Activated T-helper 9 cell treated with anti-CD3 and anti-CD28 coated beads, Interleukin-2, amount 50 U/mL, for 16 hours (primary cell): ENCODE measurements around the gene CNTN4.
"Not testable (repeated sequence)": the region's sequence is repeated elsewhere in the genome, so short reads cannot be mapped to it uniquely, and the experiment has no call there.

ENCODE experiments used
- DNase-seq: peaks from one replicate; pipeline ENCODE4 v3.0.0-alpha.2; 2020; ENCODE audit warnings: low read depth

The CNTN4 gene

GRCh38 chr3:2968475-2968874 is 869.8 kb downstream of the CNTN4 start:
- no peak for DNase-seq

- no peak for DNase-seq
Measured at GRCh38 chr3:2976212-2976611, 877.5 kb downstream of the CNTN4 start.

DNA sequence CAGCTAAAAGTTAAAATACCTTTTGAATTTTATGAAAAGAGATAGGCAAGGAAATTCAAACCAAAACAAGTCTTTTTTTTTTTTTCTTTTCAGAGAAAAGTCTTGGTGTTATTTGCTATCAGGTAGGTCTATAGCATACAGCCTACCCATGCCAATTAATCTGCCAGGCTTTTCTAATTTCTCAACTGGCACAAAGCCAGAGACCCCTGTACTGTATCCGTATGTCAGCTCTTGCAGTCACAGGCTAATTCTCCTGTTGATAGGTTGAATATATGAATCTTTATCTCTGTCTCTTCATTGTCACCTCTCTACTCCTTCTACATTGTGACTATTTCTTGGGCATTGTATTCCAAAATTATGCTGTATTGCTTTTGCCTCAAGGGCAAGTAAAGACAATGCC is 878.1 kb downstream of the CNTN4 start:
- DNase-seq = no peak

GRCh38 chr3:2978977-2979732 is 880.5 kb downstream of the CNTN4 start:
- DNase-seq = no peak

GRCh38 chr3:2984005-2984830 is 885.6 kb downstream of the CNTN4 start:
- DNase-seq = no peak

GRCh38 chr3:2984831-2985220 is 886.2 kb downstream of the CNTN4 start:
- no peak for DNase-seq

DNA sequence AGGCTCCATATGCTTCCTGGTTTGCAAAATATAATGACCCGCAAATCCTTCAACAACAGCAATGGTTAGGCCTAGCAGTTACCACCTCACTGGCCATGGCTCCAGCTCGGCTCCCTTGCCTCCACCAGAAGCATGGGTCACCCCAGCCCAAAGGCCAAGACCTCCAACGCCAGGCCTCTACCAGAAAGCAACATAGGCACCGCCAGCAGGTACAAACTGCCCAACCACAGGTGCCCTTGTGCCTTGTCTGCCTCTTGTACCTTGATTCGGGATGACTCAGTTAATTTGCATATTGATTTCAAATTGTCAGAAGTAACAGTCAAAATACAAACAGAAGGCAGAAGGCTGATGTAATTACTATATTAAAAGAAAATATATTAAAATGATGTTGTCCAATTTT is 886.8 kb downstream of the CNTN4 start:
- no peak for DNase-seq

DNA sequence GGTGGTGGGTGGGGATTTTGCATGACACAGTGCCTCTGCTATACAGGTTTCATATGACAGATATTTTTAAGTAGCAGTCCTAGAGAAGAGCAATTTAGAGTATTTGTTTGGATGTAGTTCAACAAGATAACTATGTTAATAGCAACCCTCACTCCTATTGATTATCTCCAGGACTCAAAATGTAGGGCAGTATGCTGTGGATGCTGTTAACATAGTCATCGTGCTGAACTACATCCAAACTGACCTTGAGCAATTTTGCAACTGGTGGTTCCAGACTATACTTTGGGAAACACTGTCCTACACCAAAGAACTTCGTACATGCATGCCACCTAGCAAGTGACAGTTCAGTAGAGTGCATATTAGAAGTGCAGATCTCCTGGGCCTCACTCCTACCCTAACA is 893.9 kb downstream of the CNTN4 start:
- no peak for DNase-seq

GRCh38 chr3:2993130-2993529 is 894.5 kb downstream of the CNTN4 start:
- DNase-seq = not testable (repeated sequence)

- DNase-seq = no peak
Measured at GRCh38 chr3:2993736-2994135, 895.1 kb downstream of the CNTN4 start.

GRCh38 chr3:2995195-2995594 is 896.5 kb downstream of the CNTN4 start:
- DNase-seq = no peak

DNA sequence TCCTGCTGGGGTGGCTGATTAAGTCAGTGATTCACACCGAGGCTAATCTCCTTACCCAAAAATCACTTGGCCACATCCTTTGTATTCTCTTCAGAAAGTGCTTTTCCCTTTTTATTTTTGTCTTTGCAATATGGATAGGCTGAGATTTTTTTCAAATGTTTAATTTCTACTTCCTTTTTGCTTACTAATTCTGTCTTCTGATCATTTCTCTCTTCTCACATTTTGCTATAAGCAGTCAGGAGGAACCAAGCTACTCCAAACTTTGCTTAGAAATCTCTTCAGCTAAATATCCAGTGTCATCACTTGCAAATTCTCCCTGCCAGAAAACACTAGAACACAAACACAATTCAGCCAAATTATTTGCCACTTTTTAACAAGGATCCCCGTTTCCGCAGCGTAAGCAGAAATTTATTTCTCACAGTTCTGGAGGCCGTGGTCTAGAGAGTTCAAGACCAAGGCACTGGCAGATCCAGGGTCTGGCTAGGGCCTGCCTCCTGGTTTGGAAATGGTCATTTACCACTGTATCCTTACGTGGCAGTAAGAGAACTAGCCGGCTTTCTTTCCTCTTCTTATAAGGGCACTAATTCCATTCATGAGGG is 906.6 kb downstream of the CNTN4 start:
- no peak for DNase-seq

DNA sequence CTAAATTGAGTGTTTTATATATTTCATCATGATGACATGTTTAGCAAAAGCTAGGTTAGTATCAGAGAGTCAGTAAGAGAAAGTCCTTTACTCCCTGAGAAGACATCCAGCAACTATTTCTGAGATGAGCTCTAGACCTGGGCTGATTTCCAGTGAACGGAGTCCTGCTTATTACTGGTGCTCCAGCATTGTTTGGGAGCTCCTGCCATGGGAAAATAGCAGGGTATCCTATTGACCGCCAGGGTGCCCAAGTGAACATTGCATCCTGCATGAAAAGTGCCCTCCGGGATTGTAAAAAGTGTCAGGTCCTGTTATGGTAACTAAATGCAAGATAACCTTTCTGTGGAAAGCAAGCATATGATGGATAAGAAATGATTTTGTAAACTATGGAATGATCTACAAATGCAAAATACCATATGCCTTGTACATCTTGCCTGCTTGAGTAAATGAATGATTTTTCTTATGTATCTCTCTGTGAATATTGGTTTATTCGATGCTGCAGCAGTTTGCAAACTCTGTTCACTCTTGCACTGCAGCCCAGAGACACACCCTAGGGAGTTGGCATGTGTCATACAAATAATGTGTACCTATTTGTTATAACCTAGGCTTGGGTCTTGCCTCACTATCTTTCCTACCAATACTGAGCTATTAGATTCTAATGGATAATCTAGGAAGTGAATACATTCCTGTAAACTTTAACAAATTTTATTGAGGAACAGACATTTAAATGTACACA is 914.8 kb downstream of the CNTN4 start:
- no peak for DNase-seq

DNA sequence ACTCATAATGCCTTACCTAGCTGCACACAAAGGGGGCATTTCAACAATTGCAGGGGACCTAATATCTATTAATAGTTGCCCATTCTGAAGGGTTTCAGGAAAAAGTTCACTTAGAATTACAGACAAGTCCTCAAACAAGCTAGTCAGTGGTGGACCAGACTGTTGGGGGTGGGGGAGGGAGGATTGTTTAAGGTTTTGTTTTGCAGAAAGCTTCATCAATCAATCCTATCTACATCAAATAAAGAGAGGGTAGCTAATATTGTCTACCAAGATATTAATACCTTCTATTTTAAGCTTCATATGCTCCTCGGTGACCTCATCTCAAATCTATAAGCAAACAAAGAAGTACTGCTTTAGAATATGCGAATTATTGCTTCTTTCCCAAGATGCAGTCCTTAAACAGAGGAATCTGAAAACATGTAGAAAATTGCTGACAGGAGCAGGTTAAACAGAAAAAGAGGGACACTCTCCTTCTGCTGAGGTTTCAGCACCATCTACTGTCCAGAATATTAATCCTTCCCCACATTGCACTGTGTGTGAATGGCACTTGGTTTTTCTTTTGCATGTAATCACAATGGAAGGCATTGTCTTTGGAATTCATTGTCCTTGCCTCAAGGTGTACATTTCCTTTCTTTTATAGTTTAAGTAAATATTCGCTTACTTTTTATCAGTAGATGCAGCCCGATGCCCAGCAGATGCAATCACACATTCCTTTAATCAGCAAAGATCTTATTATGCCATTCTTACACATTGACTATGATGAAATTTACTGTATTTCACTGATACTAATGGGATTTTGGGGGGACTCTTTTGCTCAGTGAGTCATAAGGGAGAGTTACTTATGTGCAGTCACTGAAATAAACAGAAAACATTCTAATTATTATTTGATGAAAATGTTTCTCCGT is 916.8 kb downstream of the CNTN4 start:
- no peak for DNase-seq

DNA sequence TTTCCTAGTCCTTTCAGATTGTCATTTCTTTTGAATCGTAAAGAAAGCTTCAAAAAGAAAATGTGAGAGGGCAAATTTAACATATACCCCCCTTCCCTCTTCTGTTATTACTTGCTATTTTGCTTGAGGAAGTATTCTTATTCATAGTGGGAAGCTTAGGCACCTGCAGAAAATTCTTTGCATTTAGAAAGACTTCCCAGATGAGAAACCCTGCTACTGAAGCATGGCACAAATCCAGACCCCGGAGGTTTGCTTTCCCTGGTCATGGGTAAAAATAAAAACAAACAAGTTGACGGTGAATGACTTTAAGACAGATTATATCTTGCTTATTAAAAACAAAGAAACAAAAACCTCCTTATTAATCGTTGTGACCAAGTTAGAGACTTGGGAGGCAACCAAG is 917.6 kb downstream of the CNTN4 start:
- no peak for DNase-seq

- no peak for DNase-seq
Measured at GRCh38 chr3:3020209-3020608, 921.5 kb downstream of the CNTN4 start.

DNA sequence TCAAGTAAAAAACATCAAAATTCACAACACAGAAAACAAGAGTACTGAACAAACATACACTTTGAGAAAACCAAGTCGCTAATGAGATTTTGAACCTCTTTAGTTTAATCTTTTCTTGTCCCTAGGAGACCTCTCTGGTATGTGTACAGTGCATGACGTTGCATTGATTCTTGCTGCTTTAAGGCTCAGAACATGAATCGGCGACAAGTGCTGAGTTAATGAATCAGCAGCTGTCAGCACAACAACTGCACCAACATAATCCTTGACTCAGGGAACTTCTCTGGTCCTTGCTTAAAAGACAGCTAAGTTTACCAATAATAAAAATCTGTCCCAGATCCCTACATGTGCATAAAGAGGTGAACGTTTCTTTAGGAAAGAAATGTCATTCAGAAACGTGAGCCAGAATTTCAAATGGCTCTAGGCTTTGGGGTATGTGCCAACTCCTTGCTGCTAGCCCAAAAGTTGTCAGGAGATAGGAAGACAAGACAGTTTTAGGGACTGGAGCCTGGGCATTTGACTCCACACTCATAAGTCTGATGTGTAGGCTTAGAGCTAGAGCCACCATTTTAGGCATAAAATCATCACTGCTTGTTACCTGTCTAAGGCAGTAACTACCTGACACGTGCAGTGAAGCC is 924.6 kb downstream of the CNTN4 start:
- no peak for DNase-seq

- DNase-seq = no peak
Measured at GRCh38 chr3:3027976-3028567, 929.4 kb downstream of the CNTN4 start.

DNA sequence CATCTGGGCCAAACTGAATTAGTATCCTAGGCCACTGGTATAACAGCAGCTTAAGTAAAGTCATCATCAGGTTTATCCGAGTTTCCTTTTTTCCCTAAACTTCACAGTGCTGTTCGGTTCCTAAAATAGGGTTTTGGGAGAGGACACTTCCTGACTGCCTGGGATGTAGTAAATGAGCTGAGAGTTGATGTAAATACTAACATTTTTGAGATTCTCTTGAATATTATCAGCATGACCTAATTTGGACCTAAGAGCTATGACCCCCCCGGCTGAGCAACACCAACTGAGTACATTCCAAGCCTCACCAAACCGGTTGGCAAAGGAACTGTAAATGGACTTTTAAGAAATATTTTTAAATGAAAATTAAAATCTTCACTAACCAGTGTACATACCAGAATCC is 932.7 kb downstream of the CNTN4 start:
- DNase-seq = no peak

DNA sequence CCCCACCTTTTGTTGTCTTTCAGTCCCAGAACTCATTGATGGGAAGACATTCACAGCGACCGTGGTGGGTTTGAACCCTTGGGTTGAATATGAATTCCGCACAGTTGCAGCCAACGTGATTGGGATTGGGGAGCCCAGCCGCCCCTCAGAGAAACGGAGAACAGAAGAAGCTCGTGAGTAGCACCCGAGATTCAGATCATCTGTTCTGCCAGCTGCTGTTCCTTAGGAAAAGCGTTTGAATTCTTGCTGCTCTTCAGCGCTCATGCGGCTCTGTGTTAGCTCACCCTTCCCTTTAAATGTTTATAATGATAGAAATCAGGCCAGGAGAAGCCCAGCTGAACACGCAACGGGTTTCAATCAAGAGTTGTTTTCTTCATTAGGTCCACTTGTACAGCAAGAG is 938.5 kb downstream of the CNTN4 start:
- no peak for DNase-seq
